Measurements from ENCODE around the gene GFY. TPM values are rescaled to one million over a fixed set of nuclear protein-coding genes. Genes with fewer than 3 reads are reported as not detected.

The GFY gene, protein sequence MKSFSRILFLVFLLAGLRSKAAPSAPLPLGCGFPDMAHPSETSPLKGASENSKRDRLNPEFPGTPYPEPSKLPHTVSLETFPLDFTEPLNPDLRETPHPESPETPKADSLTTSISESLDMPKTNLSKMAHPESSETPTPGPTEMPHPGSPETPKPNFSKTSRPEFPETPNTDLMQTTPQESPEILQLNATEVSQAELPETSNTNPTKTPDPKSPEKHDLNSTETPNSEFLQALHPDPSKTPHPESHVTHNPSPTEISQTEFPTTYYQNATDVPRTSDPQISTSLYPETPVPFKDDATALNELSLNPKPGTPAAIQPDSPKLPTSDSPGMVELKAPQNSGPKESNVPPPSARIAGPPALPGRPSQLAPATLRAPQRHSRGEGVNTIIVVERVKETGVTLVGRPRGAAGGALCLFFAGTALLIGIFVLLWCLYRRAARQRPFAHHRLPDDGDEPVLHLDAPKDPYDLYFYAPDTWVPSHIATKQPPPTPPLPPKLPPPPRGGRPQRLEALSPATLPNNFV
- total RNA-seq = not detected in 2 replicates

DNA sequence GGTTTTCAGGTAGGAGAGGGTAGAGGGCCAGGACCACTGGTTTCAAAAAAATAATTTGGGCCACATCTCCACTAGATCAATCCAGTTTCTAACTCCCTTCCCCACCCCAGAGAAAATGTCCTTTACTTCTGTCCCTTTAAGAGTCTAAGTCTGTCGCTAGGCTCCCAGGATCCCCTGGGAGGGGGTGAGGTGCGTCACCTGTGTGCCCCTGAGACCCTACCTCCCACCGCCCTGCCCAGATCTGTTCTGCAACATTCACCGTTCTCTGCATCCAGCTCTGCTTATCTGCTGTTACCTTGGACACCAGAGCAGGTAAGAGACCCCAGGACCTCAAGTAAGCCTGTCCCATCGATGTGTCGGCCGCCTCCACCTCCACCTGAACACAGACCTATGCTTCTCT lies at the start of gene GFY:
Gene GFY, plus strand, starts transcription at position 211 of the 400 bp plus-strand sequence. CDS start 1,043 bp downstream, outside the sequence.

GRCh38 chr19:49387936-49388372 lies 37.2 kb upstream of the GFY start, which contains the start of gene KASH5:
TSS of gene KASH5 (plus strand) at chr19:49388249. CDS start at chr19:49390884, 2,635 bp downstream.

DNA sequence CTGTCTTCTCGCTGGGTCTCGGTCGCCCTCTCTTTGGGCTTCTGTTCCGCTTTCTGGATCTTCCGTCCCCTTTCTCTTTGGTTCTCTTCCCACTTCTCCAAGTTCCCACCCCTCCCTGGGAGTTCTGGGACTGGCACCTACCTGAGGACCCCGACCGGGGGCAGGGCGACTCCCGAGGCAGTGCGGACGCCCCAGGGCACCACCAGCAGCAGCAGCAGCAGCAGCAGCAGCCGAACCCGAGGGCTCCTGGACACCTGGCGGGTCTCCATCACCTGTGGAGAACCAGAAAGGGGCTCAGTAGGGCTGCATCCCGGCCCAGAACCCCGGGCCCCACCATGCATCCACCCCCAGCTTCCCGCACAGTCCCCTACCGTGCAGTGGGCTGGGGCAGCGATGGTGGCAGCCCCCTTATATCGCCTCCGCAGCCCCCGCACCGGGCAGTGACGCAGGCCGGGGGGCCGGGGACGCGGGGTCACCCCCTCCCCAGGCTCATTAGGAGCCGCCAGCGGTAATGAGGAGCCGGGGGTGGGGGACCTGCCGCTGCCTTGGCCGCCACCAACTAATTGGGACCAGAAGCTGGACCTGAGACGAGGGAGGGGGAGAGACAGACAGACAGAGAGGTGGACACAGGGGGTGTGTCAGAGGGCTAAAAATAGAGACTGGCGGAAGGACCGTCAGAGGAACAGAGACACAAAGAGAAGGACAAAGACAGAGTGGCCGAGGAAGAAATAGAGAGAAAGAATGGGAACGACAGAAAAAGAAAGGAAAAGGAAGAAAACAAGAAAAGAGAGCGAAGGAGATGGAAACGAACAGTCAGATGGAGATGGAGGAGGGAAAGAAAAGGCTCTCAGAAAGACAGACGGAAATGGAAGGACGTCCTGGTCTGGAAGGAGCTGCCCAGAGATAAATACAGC lies 1.9 kb upstream of the GFY start, which contains the start of gene PTH2:
Gene PTH2, minus strand, starts transcription at position 371 of the 914 bp plus-strand sequence. Its CDS starts 102 bp downstream, at position 269.

GRCh38 chr19:49441210-49441959 lies 16.2 kb downstream of the GFY start, which contains the start of gene SLC17A7:
TSS of gene SLC17A7 (minus strand) at chr19:49441527. CDS start at chr19:49441379, 148 bp downstream.

GRCh38 chr19:49451430-49452181 lies 26.4 kb downstream of the GFY start, which contains the start of gene PIH1D1:
TSS of gene PIH1D1 (minus strand) at chr19:49451814. CDS start at chr19:49451574, 240 bp downstream.

DNA sequence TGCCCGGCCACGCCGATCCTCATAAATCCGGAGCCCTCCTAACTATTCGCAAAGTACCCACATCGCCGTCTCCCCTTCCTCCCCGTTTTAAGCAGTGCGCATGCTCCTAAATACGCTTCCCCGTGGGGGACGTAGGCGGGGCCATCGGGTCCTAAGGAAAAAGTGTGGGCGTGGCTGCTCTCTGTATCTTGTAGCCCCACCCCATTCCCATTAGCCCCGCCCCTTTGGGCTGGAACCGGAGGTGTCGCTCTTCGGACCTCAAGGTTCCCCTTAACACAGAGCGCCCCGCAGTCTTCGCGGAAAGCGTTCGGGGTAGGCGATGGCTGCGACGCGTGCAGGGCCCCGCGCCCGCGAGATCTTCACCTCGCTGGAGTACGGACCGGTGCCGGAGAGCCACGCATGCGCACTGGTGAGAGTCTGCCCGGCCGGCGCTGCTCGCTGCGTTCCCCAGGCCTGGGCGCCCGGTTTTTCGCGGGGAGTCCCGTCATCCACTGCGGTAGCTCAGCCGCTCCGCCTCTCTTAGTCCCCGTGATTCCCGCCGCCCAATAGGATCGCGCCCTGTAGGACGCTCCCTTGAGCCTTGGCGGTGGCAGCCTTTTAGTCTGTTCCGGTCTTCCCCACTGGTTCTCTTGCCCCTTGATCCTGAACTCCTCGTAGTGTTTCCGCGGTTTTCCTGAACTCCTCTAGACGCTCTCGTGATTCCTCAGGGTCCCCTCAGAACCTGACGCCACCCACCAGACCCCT lies 28.0 kb downstream of the GFY start, which contains the start of gene ALDH16A1:
Gene ALDH16A1, plus strand, starts transcription at position 213 of the 744 bp plus-strand sequence. Its CDS starts 107 bp downstream, at position 320.

GRCh38 chr19:49473868-49474541 lies 48.8 kb downstream of the GFY start, which contains the start of gene FLT3LG:
TSS of gene FLT3LG (plus strand) at chr19:49474215. CDS start at chr19:49474640, 425 bp downstream.

Other genes with a start within 250 kb of the GFY start
- gene SLC6A16, start 100.2 kb upstream of the GFY start, total RNA-seq = under 0.01 and 0.14 TPM in 2 replicates
- gene CD37, start 90.0 kb upstream of the GFY start, total RNA-seq = under 0.01 TPM in 1 of 2 replicates, not detected in the other
- gene TEAD2, start 63.0 kb upstream of the GFY start, total RNA-seq = 20.8 and 22.2 TPM in 2 replicates
- 0.59 TPM in 1 of 2 replicates, not detected in the other for gene DKKL1, start 61.5 kb upstream of the GFY start, total RNA-seq
- not detected in 2 replicates for gene KASH5, start 37.1 kb upstream of the GFY start, total RNA-seq
- gene PTH2, start 1.9 kb upstream of the GFY start, total RNA-seq = not detected in 2 replicates
- not detected in 2 replicates for gene SLC17A7, start 16.1 kb downstream of the GFY start, total RNA-seq
- 73.1 and 108 TPM in 2 replicates for gene PIH1D1, start 26.4 kb downstream of the GFY start, total RNA-seq
- gene ALDH16A1, start 27.8 kb downstream of the GFY start, total RNA-seq = 11.9 and 13.5 TPM in 2 replicates
- gene FLT3LG, start 48.8 kb downstream of the GFY start, total RNA-seq = 1.2 and 2.1 TPM in 2 replicates
- gene RPL13A, start 62.2 kb downstream of the GFY start, total RNA-seq = 1,158 and 2,408 TPM in 2 replicates
- 1,449 and 3,403 TPM in 2 replicates for gene RPS11, start 71.0 kb downstream of the GFY start, total RNA-seq
- gene FCGRT, start 87.3 kb downstream of the GFY start, total RNA-seq = 33.5 and 71.9 TPM in 2 replicates
- 388 and 521 TPM in 2 replicates for gene RCN3, start 102.6 kb downstream of the GFY start, total RNA-seq
- 28.3 and 49.6 TPM in 2 replicates for gene NOSIP, start 155.2 kb downstream of the GFY start, total RNA-seq
- 0.23 and 0.89 TPM in 2 replicates for gene PRRG2, start 155.9 kb downstream of the GFY start, total RNA-seq
- 2.7 and 5.2 TPM in 2 replicates for gene PRR12, start 165.8 kb downstream of the GFY start, total RNA-seq
- gene RRAS, start 214.8 kb downstream of the GFY start, total RNA-seq = 45.1 and 75.3 TPM in 2 replicates
- 18.4 and 40.9 TPM in 2 replicates for gene SCAF1, start 216.8 kb downstream of the GFY start, total RNA-seq
- 33.0 and 64.1 TPM in 2 replicates for gene IRF3, start 240.5 kb downstream of the GFY start, total RNA-seq
- 1.5 and 2.4 TPM in 2 replicates for gene BCL2L12, start 240.5 kb downstream of the GFY start, total RNA-seq

All from smooth muscle cell of the umbilical artery (primary cell).